Ectodermal cell (in vitro differentiated cells): ENCODE data around the gene VWC2.

Source experiments
- H3K27ac ChIP-seq: 2 replicates; pipeline ENCODE4 v1.7.0; 2013; ENCODE audit warnings: mild to moderate bottlenecking, low read depth, low read length; ENCODE audit not compliant: insufficient read depth, poor library complexity, severe bottlenecking
- H3K27me3 ChIP-seq: 2 replicates; pipeline ENCODE4 v1.7.0; 2013; ENCODE audit warnings: mild to moderate bottlenecking, low read length; ENCODE audit not compliant: insufficient read depth, control insufficient read depth, poor library complexity, severe bottlenecking
- H3K36me3 ChIP-seq: one replicate; pipeline ENCODE4 v1.7.0; 2013; ENCODE audit warnings: low read length; ENCODE audit not compliant: control insufficient read depth, insufficient read depth
- H3K4me1 ChIP-seq: one replicate; pipeline ENCODE4 v1.7.0; 2013; ENCODE audit warnings: low read length; ENCODE audit not compliant: control insufficient read depth, insufficient read depth
- H3K4me3 ChIP-seq: 2 replicates; pipeline ENCODE4 v1.7.0; 2013; ENCODE audit warnings: low read depth, low read length, control low read depth; ENCODE audit not compliant: insufficient read depth
- H3K9me3 ChIP-seq: 2 replicates; pipeline ENCODE4 v1.7.0; 2013; ENCODE audit warnings: mild to moderate bottlenecking, low read length, moderate library complexity; ENCODE audit not compliant: control insufficient read depth
- whole genome bisulfite sequencing, 2 experiments: methylation state at CpG; one replicate each; pipeline ENCODE4 v1.1.7; 2013; ENCODE audit warnings: missing lambda C conversion rate in 2 of 2; 5-methylcytosine and 5-hydroxymethylcytosine counted together

The VWC2 gene

DNA sequence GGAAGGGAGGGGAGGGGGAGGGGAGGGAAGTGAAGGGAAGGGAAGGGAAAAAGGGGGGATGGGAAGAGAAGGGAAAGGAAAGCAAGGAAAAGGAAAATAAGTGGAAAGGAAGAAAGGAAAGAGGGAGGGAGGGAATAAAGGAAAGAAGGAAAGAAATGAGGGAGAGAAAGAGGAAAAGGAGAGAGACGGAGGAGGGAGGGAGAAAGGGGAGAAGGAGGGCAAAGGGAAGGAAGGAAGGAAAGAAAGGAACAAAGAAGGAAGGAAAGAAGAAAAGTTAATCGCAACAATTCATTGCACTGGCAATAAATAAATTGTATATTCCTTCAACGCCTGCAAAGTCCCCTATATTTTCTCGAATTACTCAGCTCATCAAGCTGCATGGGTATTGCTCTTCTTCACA, 2.6 kb upstream of the VWC2 start:
- no peaks in the 10 kb centered on the region for H3K9me3 ChIP-seq
- WGBS, 2 experiments = 92 to 95% methylated on average over 4 of the region's 4 CpGs
- H3K27ac ChIP-seq = no peak overlapping the region
- no peaks in the 10 kb centered on the region for H3K36me3 ChIP-seq
- H3K4me3 ChIP-seq = no peak overlapping the region
- H3K4me1 ChIP-seq = peaks cover 6% of the 10 kb centered on the region
- H3K27me3 ChIP-seq = peaks cover 67% of the 10 kb centered on the region

DNA sequence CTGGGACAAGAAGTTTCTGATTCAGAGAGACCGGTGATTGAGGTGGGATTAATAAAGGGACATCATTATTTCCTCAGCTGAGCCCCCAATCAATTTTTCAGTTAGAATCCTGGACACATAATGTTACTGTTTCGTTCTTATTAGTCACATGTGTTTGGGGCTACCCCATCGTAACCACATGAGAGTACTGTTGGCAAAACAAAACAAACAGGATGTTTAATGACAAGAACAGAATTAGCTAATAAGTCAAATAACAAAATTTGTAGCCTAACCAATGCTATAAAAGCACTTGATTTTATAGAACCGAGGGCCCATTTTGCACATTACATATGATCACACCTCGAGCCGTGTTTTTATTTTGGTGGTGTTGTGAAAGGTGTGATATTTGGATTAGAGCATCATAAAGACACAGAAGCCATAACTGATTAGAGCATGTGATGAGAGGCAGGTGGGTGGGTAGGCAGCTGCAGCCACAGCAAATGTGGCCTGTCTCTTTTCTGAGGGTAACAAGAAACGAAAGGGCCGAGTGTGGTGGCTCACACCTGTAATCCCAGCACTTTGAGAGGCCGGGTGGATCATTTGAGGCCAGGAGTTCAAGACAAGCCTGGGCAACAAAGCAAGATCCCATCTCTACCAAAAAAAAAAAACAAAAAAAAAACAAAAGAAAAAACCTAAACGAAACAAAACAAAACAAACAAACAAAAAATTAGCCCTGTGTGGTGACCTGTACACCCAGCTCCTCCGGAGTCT, 1.8 kb upstream of the VWC2 start:
- H3K27ac ChIP-seq = no peak overlapping the region
- H3K9me3 ChIP-seq = no peaks in the 10 kb centered on the region
- no peak overlapping the region for H3K4me3 ChIP-seq
- H3K27me3 ChIP-seq = peaks cover 75% of the 10 kb centered on the region
- 94 to 96% methylated on average over 11 of the region's 11 CpGs for WGBS, 2 experiments
- H3K4me1 ChIP-seq = peaks cover 6% of the 10 kb centered on the region
- H3K36me3 ChIP-seq = no peaks in the 10 kb centered on the region

DNA sequence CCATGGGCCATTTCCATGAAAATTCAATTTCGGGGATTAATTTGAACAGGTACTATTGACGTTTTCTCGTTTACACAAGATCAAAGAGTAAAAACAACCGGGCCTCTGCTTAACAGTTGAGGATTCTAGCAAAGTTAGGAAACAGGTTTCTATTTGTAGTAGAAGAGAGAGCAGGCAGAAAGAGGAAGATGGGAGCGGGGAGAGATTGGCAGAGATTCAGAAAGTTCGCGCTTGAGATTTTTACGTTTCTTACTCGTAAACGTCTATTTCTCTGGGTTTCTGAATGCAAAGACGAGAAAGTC, 571 bp upstream of the VWC2 start:
- no peak overlapping the region for H3K27ac ChIP-seq
- H3K36me3 ChIP-seq = no peaks in the 10 kb centered on the region
- no peaks in the 10 kb centered on the region for H3K9me3 ChIP-seq
- H3K27me3 ChIP-seq = peaks cover 81% of the 10 kb centered on the region
- H3K4me1 ChIP-seq = peaks cover 6% of the 10 kb centered on the region
- peak overlapping the region; percentile 42 for H3K4me3 ChIP-seq
- 14 to 21% methylated on average over 11 of the region's 11 CpGs for WGBS, 2 experiments

DNA sequence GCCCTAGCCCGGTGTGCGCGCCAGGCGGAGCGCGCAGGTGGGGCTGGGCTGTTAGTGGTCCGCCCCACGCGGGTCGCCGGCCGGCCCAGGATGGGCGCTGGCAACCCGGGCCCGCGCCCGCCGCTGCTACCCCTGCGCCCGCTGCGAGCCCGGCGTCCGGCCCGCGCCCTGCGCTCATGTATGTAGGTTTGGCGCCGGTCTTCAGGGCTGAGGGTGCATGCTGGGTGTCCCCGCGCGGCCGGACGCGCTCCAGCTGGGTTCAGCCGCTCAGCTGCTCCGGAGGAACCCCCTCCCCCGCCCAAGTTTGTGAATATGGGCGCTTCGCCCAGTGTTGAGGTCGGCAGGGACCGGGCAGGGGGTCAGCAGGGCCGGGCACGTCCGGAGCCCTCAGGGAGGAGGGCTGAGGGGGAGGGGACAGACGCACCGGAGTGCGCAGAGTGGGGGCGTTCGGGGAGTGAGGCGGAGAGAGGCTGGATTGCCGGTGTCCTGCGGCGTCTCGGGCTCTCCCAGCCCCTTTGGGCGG, 559 bp downstream of the VWC2 start:
- Histone ChIP-seq H3K4me3 (peak overlapping the region; percentile 42), H3K36me3 (no peaks in the 10 kb centered on the region), H3K9me3 (no peaks in the 10 kb centered on the region), H3K4me1 (peaks cover 6% of the 10 kb centered on the region), H3K27ac (no peak overlapping the region), H3K27me3 (peaks cover 78% of the 10 kb centered on the region)
- 0 to 1% methylated on average over 56 of the region's 56 CpGs for WGBS, 2 experiments

DNA sequence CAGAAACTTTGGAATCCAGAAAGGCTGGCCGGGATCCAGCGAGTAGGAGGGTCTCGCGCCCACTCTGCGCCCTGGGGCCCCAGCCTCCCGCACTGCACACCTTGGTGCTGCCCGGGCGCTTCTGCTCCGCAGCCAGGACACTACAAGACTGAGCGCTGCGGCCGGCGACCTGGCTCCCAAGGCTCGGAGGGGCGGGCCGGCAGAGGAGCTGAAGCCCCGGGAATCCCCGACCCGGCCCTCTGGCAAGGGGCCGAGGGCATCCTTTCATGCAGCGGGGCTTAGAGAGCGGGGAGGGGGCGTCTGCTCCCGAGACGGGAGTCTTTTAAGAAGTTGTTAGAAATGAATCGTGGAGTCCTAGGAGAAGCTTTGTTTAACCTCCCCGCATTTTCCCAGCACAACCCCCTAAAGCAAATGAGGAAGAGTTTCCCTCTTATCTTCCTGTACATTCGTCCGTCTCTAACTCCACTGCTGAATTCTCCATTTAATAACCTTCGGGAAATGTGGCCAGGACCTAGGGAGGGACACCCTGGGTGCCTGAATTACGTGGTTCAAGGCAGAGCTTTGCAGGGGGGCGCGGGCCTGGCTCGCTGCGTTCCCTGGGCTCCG, 1.1 kb downstream of the VWC2 start:
- H3K9me3 ChIP-seq = no peaks in the 10 kb centered on the region
- 0 to 1% methylated on average over 36 of the region's 36 CpGs for WGBS, 2 experiments
- peak overlapping the region; percentile 42 for H3K4me3 ChIP-seq
- no peak overlapping the region for H3K27ac ChIP-seq
- H3K27me3 ChIP-seq = peaks cover 73% of the 10 kb centered on the region
- peaks cover 6% of the 10 kb centered on the region for H3K4me1 ChIP-seq
- H3K36me3 ChIP-seq = no peaks in the 10 kb centered on the region

DNA sequence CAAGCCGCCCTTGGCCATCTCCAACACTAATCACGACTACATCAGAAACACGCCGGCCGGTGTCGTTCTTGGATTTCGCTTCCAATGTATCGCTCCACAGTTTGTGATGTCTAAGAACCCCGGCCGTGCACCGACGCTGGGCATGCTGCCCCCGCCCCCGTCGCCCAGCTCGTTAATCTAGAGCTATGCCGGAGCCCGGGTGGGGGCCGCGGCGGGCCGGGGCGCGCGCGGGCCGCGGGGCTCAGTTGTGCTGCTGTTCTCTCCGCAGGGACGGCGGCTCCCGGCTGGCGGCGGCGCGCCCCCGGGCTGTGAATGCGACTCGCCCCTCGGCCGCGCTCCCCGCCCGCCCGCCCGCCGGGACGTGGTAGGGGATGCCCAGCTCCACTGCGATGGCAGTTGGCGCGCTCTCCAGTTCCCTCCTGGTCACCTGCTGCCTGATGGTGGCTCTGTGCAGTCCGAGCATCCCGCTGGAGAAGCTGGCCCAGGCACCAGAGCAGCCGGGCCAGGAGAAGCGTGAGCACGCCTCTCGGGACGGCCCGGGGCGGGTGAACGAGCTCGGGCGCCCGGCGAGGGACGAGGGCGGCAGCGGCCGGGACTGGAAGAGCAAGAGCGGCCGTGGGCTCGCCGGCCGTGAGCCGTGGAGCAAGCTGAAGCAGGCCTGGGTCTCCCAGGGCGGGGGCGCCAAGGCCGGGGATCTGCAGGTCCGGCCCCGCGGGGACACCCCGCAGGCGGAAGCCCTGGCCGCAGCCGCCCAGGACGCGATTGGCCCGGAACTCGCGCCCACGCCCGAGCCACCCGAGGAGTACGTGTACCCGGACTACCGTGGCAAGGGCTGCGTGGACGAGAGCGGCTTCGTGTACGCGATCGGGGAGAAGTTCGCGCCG, 1.9 kb downstream of the VWC2 start:
- H3K27me3 ChIP-seq = peaks cover 65% of the 10 kb centered on the region
- 1% methylated on average over 106 of the region's 106 CpGs for WGBS, 2 experiments
- peak overlapping the region; percentile 42 for H3K4me3 ChIP-seq
- no peak overlapping the region for H3K27ac ChIP-seq
- no peaks in the 10 kb centered on the region for H3K36me3 ChIP-seq
- peaks cover 6% of the 10 kb centered on the region for H3K4me1 ChIP-seq
- H3K9me3 ChIP-seq = no peaks in the 10 kb centered on the region

DNA sequence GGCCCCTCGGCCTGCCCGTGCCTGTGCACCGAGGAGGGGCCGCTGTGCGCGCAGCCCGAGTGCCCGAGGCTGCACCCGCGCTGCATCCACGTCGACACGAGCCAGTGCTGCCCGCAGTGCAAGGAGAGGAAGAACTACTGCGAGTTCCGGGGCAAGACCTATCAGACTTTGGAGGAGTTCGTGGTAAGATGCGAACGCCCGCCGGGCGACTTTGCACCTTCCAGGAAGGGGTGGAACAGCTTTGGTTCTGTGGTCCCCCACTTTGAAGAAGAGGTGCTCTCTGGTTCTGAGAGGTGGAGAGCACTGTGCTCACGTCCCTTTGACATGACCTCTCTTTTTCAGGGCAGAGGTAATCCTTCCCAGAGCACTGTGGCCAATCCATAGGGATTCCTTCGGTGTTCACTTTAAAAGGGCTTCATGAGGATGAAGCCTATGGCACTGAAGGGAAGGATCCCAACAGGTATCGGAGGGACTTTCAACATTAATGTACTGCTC, 2.6 kb downstream of the VWC2 start:
- Histone ChIP-seq H3K4me3 (peak overlapping the region; percentile 42), H3K4me1 (peaks cover 6% of the 10 kb centered on the region), H3K27me3 (peaks cover 62% of the 10 kb centered on the region), H3K36me3 (no peaks in the 10 kb centered on the region), H3K9me3 (no peaks in the 10 kb centered on the region), H3K27ac (no peak overlapping the region)
- WGBS, 2 experiments = 17 to 18% methylated on average over 25 of the region's 25 CpGs

DNA sequence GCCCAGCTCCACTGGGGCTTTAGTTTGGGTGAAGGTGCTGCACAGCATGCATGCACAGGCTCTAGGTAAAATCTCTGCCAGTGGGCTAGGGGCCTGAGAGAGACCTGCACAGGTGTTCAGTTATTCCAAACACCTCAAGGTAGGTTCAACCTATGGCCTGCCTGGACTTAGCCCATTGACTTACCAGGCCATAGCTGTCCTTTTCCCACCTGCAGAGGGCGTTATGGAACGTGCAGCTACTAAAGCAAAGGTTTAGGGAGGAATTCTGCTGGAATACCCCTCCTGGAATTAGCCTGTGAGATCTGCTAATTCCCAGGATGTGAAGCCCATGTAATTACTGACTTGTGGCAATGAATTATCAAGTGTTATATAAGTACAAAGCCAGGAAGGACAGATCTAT, 3.6 kb downstream of the VWC2 start:
- H3K4me3 ChIP-seq = no peak overlapping the region
- no peaks in the 10 kb centered on the region for H3K9me3 ChIP-seq
- H3K4me1 ChIP-seq = peaks cover 6% of the 10 kb centered on the region
- WGBS, 2 experiments = 3 to 9% methylated on average over 2 of the region's 2 CpGs
- peaks cover 52% of the 10 kb centered on the region for H3K27me3 ChIP-seq
- no peak overlapping the region for H3K27ac ChIP-seq
- no peaks in the 10 kb centered on the region for H3K36me3 ChIP-seq

DNA sequence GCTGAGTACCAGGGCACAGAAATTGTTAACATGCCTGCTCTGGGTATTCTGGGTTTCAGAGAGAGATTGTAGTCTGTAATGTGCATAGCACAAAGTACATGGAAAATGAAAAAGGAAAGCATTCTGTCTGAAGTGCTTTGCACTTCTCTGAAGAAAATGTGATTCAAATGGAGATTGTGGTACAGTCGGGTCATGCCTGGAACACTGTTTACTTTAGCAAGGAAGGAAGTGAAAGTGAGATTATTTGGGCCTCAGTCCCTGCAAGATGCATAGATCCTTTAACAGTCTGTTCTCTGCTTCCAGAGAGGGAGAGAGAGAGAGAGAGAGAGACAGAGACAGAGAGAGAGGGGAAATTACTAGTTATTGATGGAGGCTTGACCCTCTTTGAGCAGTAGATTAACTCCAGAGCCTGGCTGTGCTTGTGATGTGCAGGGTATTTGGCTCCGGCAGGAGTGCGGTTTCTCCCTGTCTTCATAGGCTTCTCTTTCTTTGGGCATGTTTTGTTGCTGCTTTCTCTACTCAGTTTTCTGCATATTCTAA, 5.4 kb downstream of the VWC2 start:
- Histone ChIP-seq H3K4me1 (no peaks in the 10 kb centered on the region), H3K9me3 (no peaks in the 10 kb centered on the region), H3K36me3 (no peaks in the 10 kb centered on the region), H3K4me3 (no peak overlapping the region), H3K27ac (no peak overlapping the region), H3K27me3 (peaks cover 34% of the 10 kb centered on the region)
- WGBS, 2 experiments = 86 to 89% methylated on average over 3 of the region's 3 CpGs
